Fibroblast of skin of scalp (primary cell): Measurements from ENCODE around the gene CALM1.
A peak's percentile ranks its signal among the peaks of the same experiment; 100 is the strongest.

ENCODE experiments used
- DNase-seq: peaks from one replicate; pipeline ENCODE4 v3.0.0-alpha.2; 2013

CALM1 gene

DNA sequence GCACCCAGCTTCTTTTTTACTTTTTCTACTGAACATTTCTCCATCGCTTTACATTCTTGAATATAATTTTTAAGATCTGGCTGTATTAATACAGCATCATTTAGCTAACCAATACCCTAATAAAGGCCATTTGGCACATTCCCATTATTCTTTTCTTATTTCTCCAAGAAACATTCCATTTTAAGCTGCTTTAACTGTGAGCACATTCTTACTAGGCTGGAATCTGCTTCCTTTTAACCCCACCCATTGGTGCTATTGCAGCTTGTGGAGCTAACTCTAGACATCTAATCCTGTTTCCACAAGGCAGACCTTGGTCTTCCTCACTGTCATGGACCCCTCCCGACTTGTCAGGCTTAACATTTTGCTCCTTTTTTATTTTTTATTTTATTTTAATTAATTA is 15.2 kb downstream of the CALM1 start:
- DNase-seq: peak; percentile 52

DNA sequence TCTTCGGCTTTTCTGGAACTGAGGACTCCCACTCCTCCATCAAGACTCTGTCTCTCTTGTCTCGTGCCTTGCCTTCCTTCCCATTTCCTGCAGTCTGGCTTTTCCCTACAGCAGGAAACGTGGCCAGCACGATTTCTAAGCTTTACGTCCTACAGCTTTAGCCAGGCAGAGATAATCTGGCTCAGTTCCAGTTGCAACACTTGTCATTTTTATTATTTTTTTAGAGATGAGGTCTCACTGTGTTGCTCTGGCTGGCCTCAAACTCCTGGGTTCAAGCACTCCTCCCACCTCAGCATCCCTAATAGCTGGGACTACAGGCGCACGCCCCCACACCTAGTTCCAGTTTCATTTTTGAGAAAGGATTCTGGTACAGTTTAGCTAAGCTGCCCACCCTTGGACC is 19.9 kb downstream of the CALM1 start:
- DNase-seq: no peak

DNA sequence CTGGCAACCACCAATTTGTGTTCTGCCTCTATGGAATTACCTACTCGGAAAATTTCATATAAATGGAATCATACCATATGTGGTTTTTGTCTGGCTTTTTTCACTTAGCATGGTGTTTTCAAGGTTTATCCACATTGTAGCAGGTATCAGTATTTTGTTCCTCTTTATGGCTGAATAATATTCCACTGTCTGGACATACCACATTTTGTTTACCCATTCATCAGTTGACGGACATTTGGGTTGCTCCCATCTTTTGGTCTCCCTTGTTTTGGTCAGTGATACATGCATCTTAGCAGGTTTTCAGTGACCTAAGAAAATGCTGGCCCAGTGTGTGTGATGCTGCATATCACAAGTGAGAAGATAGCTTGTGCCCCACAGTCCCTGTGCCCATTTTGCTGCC is 21.2 kb downstream of the CALM1 start:
- DNase-seq: no peak

DNA sequence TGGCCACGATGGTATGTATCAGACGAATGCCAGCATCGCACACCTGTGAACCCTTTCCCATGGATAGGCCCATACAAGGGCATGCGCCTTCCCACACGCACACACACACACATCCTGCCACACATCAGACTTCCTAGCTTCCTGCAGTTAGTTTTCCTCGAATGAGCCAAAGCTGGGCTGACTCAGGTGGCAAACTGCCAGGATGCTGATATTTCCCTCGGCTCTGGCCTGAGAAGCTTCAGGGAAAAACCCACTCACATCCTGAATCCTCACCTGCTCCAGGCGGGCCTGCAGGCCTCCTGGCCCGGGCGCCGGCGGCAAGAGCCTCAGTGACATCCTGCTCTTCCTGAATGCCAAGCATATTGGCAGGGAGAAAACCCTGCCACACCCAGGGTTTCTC is 22.4 kb downstream of the CALM1 start:
- DNase-seq: peak; percentile 92

DNA sequence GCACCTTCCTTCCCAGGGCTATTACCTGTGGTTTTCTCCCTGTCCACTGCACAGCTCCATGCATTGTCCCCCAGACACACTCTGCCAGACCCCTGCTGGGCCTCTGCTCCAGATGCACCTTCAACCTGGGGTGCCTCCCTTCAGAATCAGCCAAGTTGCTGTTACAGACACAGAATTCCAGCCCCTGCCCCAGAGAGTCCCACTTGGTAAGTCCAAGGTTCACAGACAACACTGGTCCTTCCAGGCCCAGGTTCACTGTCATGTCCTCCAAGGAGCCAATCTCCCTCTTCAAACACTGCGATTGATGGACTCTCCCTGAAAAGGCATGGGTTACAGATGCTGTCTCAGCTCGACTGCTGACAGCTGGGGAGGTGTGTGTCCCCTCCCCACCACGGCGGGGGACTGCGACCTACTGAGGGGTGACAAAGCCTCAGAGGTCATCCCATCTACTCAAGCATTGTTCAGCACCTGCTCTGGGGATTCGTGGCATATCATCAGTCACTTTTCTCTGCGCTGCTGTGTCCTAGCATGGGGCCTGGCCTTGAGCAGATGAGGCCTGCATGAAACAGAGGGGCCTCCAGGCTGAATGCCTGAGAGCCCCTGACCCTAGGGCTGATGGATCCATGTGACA is 24.3 kb downstream of the CALM1 start:
- DNase-seq: no peak

DNA sequence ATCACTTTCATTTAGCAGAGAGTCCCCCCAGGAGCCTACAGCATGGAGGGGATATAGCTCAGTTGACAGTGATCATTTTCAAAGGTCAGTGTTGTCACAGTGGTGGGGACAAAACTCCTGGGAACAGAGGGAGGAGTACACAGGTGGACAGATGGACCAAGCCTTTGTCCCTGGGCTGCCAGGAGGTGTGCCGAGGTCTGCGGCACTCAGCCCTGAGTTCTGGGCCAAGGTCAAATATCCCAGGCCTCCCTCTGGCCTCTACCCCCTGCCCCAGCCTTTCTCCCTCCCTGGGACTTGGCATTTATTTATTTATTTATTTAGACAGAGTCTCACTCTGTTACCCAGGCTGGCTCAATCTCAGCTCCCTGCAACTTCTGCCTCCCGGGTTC is 24.8 kb downstream of the CALM1 start:
- DNase-seq: no peak

DNA sequence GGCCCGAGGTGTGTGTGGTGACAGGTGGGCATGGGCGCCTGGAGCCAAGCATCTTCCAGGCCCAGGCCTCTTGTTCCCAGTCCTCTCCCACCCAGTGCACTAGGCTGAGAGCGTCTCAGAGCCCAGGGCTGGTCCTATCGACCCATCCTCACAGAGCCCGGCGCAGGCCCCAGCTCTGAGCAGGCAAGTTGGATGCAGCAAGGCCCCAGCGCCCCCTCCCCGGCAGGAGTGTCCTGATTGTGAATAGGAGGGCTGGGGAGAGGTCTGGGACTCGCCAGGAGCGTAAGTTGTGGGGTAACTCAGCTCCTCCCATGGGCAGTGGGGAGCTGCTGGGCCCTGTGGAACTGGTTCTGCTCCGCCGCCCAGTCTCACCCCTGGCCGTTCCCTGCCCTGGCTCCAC is 26.3 kb downstream of the CALM1 start:
- no peak for DNase-seq

DNA sequence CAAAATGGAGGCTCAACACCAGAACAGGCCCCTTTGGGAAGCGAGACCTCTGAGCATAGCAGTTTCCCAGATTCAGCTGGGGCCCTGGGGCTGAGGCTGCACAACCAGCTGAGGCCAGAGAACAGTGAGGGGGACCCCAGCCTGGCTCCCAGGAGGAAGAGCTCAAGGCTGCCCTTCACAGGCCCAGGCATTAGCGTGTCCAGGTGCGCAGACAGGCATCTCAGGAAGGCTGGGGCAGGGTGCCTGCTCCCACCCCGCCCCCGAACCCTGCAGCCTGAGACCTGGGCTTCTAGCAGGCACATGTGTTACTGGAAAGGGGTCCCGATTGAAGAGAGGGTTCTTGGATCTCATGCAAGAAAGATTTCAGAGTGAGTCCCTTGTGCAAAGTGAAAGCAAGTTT is 27.2 kb downstream of the CALM1 start:
- no peak for DNase-seq

DNA sequence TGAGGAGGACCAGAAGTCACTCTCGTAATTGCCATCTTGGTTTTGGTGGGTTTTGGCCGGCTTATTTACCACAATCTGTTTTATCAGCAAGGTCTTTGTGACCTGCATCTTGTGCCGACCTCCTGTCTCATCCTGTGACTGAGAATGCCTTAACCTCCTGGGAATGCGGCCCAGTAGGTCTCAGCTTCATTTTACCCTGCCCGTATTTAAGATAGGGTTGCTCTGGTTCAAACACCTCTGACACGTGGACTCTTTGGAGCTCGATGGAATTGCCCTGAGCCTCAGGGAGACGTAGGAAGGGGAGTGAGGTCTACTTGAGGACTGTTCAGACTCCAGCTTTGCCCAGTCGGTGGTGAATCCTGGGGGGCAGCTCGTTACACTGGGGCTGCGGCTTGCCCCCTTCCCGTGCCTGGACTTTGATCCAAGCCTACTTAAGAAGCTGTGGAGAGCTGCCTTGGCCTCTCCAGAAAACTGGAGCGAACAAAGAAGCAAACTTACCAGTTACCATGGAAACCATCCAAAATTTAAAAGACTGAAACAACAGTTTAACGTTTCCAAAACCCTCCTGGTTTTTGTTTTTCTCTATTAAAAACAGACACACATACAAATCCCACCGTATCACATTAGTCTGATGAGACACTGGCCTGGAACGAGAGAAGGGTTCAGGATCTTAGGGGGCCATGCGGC is 28.0 kb downstream of the CALM1 start:
- DNase-seq: no peak

DNA sequence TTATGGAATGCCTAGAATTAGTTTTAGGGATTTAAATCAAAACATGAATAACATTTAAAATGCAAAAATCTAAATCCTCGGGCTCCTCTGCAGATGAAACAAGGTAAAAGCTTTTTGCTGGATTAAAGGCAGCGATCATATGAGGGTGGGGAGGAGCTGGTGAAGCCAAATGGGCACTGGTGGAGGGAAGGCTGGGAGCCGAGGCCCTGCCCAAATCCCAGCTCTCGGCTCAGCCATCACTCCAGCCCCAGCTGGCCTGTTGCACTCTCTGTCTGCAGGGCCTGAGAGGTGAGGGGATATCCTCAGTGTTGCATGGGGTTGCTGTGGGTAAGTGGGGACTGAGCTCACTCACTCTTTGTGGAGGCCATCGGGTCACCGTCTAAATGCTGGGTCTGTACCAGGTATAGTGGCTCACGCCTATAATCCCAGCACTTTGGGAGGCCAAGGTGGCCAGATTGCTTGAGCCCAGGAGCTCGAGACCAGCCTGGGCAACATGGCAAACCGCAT is 28.6 kb downstream of the CALM1 start:
- no peak for DNase-seq

DNA sequence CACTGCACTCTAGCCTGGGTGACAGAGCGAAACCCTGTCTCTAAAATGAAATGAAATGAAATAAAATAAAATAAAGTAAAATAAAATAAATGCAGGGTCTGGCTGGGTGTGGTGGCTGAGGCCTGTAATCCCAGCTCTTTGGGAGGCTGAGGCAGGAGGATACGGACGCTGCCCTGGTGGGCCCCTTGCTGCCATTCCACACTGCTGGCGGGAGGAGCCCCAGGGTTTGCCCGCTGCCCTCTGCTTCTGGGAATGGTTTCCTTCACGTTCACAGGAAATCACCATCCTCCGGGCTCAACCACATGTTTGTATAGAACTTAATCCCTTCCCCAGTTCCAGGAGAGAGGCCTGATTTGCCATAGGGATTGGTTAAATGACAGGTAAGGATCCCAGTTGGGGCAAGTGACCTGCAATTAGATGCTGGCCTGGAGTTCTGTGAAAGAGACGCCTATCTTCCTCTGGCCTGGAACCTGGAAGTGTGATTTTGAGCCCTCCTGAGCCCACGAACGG is 29.3 kb downstream of the CALM1 start:
- DNase-seq: no peak

DNA sequence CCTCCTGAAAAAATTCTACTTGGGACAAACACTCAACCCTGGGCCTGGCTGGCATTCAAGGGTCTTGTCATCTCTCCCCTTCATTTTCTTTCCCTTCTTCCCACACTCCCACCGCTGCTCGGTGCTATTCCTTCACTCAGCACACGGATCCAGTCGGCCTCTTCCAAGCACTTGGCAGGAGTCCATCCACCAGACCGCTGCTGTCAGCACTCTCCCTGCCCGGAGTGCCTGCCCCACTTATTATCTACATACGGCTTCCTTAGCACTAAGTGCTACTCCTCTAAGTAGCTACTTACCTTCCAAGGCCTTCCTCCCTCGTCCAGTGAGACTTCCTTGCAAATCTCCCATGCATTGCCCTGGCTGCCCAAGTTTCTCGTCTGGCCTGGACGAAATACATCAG is 29.8 kb downstream of the CALM1 start:
- peak; percentile 51 for DNase-seq

DNA sequence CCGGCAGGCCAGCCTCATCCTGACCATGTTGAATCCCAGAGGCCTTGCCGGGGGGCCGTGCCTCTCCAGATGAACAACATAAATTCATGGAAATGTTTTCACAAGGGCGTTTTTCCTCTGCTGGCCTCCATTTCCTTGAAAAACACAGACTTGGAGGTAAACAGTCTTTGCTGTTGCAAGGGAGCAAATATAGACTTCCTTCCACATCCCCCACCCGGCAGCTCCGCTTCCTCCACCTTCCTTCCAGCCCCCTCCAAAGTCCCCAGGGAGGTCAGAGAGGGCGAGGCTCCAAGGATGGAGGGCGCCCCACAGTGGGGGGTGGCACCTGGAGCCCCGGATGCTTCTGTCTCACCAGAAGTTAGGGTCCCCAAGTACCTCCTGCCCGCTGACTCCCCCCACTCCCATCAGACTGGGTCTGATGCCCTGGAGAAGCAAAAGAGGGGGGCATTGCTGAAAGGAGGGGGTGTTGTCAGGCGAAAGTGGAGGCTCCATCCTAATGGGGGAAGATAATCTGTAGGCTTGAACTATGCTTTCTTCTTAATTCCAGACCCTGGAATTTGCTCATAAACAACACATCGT is 31.1 kb downstream of the CALM1 start:
- DNase-seq: no peak

DNA sequence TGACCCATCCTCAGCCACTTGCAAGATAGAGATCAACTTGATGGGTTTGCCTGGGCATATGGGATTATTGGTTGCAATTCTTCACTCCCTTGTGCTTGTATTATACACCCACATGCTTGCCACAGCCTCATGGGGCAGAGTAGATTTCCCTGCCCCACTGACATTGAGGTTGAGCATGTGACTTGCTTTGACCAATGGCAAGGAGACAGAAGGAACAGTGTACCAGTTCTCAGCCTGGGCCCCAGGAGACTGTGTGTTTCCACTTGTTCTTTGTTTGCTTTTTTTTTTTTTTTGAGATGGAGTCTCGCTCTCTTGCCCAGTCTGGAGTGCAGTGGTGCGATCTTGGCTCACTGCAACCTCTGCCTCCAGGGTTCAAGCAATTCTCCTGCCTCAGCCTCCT is 31.8 kb downstream of the CALM1 start:
- no peak for DNase-seq

DNA sequence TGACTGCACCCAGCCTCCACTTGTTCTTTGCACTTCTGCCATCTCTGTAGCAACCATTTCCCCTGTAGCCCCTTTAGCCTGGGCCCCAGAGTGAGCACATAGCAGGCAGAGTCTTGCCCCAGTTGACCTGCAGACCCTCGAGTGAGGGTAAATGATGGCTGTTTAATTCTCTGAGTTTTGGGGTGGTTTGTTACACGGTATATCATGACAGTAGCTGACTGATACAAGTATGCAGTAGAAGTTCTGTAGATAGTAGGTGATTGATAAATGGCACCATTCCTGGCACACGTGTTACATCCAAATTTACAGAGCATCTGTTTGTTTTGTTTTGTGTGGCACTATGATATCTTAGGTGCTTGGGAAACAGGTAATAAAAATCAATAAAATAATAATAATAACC is 32.4 kb downstream of the CALM1 start:
- DNase-seq: no peak

DNA sequence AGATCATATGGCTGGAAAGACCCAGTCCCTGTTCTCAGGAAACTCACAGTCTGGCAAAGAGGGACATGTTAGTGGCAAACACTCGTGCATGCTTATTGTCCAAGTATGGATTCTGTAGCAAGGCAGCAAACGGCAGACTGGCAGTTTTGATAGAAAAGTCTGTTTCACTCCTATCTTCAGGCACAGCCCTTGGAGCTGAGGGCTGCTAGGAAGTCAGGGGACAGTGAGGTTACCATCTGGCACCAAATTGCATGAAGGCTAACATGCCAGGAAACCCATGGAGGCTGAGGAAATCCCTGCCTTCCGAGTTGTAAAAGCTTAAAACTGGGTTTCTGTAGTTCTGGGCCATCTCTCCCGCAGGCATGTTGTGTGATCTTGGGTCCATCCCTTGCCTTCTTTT is 32.9 kb downstream of the CALM1 start:
- no peak for DNase-seq

DNA sequence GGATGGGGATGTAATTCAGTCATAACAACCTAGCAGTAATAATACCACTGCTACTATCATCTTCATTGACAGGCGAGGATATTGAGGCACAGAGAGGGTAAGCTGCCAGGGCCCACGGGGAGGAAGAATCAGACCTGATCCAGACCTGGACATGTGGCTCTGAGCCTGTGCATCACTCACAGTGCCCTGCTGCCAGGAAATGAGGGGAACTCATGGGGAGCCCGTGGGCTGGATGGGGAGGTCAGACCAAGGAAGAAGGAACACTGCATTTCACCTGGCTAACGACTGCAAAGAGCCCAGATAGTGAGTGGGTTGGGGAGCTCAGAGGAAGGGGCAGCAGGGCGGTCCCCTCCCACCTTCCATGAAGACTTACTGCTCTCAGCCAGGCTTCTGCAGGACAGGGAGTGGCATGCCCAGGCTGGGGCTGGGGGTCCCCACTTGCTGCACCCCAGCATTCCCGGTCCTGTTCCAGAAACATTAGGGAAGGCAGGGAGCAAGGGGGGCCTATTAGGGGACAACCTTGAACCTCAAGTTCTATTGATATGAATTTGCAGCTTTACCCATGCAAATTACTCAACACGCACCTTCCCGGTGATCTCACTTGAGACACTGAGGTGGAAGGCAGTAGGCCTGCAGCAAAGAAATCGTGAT is 37.7 kb downstream of the CALM1 start:
- DNase-seq: no peak

DNA sequence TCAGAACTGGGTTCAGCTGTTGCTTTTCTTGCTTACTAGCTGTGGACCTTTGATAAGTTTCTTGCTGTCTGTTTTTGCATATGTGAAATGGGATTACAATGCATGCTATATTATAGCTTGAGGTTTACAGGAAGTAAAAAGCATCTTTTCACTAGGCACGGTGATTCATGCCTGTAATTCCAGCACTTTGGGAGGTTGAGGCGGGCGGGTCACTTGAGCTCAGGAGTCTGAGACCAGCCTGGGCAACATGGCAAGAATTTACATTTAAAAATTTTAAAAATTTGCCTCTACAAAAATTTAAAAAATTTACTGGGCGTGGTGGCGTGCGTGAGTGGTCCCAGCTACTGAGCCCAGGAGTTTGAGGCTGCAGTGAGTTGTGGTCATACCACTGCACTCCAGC is 42.0 kb downstream of the CALM1 start:
- no peak for DNase-seq

DNA sequence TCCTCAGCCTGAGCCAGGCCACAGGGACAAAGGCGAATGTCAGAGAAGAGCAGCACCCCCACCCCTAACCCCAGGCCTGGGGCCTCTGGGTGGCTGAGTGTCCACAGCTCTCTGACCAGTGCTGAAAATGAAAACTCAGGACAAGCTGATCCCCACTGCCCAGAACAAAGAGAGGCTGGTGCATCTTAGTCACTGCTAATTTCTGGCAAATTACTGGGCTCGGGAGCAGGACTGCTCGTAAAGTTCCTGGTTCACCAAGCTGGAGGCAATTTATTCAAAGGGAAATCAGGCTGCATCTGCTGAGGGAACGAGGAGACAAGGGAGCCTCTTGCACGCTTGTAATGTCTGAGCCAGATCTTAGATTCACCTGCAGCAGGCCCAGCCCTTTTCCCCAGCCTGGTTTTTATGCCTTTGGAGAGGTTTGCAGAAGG is 43.2 kb downstream of the CALM1 start:
- DNase-seq: no peak

DNA sequence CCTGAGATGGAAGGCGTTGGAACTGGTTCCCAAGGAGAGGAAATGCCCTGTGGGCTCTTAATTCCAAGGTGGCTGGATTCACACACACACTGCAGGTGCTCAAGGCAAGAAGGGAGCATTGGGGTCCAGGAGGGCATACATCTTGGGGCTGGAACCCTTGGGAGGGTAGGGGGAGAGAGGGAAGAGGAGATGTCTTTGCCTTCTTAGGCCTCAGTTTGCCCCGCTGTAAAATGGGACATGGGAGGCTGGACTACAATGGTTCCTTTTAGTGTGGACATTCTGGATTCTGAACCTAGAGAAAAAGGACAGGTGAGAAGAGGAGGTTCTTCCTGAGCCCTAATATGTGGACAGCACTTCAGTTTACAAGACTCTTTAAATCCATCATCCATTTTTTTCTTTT is 43.8 kb downstream of the CALM1 start:
- DNase-seq: no peak

DNA sequence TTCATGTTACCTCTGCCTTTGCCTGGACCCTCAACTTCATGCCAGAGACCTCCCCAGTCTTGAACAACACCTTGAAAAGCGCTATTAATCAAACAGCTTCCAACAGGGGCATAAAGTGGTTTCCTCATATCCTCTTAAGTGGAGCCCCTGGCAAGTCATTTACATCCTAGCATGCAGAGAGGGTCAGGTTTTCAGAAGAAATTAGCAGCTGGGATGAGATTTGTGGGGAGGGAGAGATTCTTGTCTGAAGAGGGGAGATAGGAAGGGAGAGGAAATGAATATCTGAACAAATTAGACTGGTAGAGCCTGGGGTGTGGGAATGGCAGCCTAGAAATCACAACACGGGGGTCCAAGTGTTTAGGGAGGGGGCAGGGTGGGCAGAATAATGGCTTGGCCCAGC is 45.6 kb downstream of the CALM1 start:
- DNase-seq: no peak

DNA sequence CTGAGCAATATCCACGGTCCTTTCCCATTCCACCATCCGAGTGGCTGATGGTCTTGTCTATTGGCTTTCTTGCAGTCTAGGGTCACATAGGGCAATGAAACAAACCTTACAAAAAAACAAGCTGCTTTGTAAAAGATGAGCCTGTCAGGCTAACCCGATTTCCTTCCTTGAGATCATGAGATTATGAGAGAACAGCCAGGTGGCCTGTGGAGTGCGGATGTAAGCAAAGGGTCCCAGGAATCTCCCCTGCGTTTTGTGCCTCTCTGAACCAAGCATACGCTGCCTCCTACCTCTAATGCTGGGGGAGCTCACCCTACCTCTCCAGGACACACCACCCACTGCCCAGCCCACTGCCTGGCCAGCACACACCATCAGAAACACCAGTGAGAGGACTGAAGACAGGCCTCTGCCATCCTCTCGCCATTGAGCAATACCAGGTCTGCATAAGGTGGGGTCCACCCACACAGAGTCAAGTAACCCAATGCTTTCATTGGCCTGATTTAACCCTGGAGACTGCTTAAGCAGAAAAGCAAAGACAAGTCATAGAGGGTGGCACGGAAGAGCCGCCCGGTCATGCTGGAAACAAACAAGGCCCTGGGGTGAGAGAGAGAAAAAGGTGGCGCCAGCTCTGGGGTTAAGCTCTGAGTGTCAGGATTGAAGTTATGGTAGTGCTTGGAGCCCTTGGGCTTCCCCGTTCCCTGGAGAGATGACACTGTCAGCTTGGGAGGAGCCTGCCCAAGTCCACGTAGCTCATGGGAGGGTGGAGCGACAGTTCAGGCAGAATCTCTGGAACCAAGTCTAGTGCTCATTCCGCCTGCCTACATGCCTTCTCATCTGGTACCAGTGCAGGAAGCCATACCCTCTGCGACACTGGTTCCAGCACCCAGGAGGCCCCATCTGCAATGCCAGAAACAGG is 46.6 kb downstream of the CALM1 start:
- no peak for DNase-seq
